GM18498 (cell line): Measurements from ENCODE around the gene ACTR3C.
"Not testable (repeated sequence)": the region's sequence is repeated elsewhere in the genome, so short reads cannot be mapped to it uniquely, and the experiment has no call there.

ENCODE experiments used
- ATAC-seq: cut with Tn5 transposase; IDR thresholded peaks from one replicate; pipeline ENCODE4 v1.9.1; 2021; ENCODE audit warnings: mild to moderate bottlenecking, moderate library complexity; ENCODE audit not compliant: unreplicated experiment

Gene ACTR3C

DNA sequence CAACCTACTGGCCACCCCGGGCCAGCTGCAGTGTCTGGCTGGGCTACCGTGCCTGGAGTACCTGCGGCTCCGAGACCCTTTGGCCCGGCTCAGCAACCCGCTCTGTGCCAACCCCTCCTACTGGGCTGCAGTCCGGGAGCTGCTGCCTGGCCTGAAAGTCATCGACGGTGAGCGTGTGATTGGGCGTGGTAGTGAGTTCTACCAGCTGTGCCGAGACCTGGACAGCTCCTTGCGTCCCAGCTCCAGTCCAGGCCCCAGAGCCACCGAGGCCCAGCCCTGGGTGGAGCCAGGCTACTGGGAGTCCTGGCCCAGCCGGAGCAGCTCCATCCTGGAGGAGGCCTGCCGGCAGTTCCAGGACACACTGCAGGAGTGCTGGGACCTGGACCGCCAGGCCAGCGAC lies 13.8 kb upstream of the ACTR3C start:
- no peak for ATAC-seq

- ATAC-seq = no peak
These were observed 13.4 kb upstream of the ACTR3C start for GRCh38 chr7:150336746-150337145.

DNA sequence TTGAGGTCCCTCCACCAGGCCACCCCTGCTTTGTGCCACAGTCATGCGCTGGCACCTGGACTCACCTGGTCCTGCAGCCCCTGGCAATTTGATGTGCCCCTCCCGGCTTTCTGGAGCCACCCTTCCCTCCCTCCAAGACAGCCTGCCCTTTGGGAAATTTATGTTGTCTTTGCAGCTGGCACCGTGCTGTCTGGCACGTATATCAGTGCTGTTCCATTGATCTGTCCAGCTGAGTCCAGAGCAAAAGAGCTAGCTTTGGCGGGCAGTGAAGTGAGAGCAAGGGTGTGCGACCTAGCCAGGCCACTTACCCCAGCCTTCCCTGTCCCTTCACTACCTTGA lies 12.4 kb upstream of the ACTR3C start:
- ATAC-seq = no peak

DNA sequence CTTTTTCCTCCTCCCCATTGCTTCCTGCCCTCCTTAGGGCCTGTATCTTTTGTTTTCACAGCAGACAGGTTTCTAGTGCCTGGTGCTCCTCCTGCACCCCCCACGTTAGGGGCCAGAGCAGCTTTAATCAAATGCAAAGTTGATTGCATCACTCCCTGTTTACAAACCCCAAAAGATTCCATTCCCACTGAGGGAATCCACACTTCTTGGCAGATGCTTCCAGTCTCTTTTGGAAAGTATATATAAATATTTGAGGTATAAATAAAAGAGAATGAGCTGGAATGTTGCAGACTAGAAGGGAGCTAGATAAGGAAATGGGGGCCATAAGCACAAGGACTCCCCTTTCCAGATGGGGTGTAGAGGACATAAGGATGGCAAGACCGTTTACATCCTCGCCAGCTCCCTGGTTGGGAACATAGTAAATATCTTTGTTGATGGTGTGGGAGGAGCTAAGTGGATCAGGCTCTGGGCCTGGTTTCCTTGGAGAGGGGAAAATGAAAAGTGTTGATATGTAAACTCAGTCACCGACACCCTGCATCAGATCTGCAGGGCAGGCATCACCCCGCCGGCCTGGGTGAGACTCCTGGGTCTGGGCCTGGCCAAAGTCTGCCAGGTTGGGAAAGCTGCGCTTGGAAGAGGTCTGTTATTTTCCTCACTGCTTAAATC lies 11.9 kb upstream of the ACTR3C start:
- no peak for ATAC-seq

DNA sequence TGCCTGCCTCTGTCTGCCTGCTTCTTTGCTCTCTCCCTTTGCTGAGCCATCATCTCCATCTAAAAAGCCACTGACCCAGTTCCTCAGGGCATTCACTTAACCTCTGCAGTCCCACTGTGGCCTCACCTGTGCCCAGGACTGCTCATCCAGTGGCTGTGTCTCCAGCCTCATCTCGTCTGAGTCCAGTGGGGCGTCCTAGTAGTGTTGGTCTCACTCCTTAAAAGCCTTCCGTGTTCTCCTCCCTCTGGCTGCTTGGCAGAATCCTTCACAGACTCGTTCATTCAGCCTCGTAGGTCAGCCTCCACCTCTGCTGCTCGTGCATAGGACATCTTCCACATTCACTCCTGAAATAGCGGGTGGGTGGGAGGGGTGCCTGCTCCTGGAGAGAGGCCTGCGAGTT lies 10.8 kb upstream of the ACTR3C start:
- no peak for ATAC-seq

- no peak for ATAC-seq
These were observed 10.3 kb upstream of the ACTR3C start for GRCh38 chr7:150333659-150334058.

DNA sequence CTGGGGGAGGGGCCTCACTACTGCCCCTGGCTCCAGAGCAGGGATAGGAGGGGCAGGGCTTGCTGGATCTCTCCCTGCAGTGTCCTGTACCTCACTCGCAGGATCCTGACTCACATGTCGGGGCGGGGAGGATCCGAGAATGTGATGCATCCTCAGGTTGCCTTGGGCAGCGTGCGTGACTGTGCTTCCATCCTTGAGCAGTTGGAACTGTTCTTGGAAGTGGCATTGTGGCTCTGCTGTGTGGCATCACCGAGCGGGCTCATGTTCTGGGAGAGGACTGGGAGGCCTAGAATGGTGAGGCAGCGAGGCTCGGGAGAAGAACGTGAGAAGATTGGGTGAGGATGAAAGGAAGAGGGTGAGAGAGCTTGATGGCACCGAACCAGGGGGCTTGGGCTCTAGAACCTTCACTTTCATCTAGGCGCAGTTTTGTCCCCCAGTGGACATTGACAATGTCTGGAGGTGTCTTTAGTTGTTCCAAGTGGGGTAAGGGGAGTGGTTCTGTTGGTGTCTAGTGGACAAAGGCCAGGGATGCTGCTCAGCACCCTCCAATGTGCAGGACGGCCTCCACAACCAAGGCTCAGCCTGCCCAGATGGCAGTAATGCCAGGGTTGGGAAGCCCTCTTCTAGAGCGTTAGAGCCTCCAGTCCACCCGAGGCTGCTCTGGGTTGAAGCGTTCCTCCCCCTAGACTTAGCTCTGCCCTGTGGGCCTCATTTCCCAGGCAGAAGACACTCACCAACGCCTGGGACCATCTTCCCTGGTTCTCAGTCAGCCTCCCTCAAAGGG lies 9.7 kb upstream of the ACTR3C start:
- ATAC-seq = no peak

- no peak for ATAC-seq
These were observed 7.0 kb upstream of the ACTR3C start for GRCh38 chr7:150330211-150330885.

- no peak for ATAC-seq
These were observed 6.2 kb upstream of the ACTR3C start for GRCh38 chr7:150329331-150330120.

- no peak for ATAC-seq
These were observed 4.0 kb upstream of the ACTR3C start for GRCh38 chr7:150327308-150327707.

GRCh38 chr7:150326657-150327268 lies 3.4 kb upstream of the ACTR3C start:
- no peak for ATAC-seq

- ATAC-seq = no peak
These were observed 2.6 kb upstream of the ACTR3C start for GRCh38 chr7:150325901-150326300.

DNA sequence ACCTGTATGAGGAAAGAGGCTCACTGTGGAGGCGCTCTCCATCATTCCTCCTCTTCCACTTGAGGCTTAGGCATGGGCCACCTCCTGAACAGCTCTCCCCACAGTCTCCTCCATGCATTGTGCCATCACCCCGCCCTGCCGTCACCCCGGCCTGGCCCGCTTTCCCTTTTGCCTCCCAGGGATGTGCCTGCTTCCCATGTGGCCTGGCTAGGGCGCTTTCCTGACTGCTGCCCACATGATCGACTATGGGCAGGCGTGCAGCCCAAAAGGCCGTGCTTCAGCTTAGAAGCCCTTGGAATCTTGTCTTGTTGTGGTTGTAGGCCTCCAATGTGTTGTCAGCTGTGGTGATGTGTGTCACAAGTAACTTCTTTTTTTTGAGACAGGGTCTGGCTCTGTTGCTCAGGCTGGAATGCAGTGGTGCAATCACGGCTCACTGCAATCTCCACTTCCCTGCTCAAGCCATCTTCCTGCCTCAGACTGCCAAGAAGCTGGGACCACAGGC lies 1.8 kb upstream of the ACTR3C start:
- no peak for ATAC-seq

DNA sequence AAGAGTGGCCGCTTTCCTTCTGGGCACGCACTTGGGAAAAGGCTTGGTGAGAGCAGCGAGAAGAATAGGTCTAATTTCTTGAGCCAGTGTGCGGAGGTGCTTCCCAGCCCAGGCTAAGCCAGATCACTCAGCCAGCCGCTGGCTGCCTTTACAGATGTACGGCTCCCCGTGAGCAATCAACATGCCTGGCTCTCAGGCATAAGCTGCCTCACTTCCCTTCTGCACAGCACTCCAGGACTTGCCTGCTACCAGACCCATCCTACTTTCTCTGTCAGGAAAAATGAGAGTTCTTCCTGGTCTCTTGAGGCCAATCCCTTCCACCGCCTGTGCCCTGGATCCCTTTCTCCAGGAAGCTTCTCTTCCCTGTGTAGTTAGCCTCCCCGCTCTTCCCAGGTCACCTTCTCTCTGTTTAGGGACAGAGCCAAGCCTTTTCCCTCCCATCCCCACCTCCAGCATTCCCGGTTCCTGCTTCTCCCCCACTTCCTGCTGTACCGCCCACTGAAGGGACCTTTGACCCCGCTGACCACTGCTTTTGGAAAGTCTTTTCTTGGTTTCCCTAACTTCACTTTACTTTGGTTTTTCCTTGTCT lies 1.1 kb upstream of the ACTR3C start:
- ATAC-seq = no peak

DNA sequence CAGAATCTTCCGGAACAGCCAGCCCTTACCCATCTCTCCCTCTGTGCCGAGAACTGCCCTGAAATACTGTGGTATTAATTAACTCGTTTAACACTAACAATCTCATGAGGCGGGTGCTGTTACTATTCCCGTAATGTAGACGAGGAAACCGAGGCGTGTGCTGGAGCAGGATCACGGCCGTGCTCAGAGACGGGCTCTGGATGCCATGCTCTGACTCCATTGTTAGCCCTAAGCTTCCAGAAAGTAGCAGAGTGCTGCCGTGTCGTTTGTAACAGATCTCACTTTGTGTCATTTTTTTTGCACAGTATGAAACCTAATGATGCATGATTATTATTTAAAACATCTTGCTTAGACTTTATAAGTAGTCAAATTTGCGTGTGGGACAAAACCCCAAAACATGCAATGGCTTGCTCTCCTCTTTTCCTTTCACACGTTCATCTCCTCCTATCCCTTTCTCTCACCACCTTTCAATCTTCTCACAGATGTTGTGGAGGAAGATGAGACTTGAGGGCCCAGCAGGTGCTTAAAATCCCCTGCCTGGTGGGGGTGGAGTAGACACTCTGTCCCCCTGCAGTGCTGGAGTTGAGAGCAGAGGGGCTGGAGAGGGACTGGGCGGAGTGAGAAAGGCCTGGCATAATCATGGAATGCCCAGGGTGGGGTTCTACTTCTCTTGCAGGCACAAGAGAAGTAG lies 482 bp upstream of the ACTR3C start:
- peak; percentile 23 for ATAC-seq

DNA sequence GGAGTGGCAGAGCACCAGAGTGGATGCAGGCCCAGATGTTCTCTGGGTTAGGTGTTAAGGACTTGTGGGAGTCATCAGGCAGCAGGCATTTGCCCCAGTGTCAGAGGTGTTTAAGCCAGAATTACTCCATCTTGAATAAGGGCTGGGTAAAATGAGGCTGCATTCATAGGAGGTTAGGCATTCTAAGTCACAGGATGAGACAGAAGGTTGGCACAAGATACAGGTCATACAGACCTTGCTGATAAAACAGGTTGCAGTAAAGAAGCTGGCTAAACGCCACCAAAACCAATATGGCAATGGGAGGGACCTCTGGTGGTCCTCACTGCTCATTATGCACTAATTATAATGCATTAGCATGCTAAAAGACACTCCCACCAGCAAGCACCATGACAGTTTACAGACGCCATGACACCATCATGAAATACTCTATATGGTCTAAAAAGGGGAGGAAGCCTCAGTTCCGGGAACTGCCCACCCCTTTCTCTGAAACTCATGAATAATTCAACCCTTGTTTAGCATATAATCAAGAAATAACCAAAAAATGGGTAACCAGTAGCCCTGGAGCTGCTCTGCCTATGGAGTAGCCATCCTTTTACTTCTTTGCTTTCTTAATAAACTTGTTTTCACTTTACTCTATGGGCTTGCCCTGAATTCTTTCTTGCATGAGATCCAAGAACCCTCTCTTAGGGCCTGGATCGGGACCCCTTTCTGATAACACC lies 1.1 kb downstream of the ACTR3C start:
- no peak for ATAC-seq

GRCh38 chr7:150321788-150322113 lies 1.6 kb downstream of the ACTR3C start:
- ATAC-seq = no peak

DNA sequence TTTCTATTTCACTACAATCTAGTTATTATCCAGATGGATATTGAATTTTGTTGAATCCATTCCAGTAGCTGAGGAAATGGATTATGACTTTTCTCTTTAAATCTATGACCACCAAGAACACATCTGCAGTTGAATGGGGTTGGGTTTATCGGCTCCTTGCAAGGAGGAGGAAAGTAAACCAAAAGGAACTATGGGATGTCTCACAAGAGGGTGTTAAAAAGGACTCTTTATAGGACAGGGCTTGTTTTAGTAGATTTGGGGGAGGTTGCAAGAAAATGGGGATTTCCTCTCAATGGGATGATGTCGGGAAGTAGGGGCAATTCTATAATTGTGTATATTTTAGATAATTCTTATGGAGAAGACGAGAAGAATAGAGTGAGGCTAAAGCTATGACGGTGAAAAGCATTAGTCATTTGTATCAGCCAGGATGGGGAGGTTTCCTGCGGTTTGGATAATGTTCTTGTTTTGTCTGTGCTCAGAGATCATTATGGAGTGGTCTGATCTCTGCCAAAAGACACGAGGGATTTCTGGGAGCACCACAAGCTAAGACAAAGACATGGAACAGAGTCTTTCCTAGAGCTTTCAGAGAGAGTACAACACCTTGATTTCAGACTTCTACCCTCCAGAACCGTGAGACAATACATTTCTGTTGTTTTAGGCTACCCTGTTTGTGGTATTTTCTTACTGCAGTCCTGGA lies 5.4 kb downstream of the ACTR3C start:
- ATAC-seq = no peak

DNA sequence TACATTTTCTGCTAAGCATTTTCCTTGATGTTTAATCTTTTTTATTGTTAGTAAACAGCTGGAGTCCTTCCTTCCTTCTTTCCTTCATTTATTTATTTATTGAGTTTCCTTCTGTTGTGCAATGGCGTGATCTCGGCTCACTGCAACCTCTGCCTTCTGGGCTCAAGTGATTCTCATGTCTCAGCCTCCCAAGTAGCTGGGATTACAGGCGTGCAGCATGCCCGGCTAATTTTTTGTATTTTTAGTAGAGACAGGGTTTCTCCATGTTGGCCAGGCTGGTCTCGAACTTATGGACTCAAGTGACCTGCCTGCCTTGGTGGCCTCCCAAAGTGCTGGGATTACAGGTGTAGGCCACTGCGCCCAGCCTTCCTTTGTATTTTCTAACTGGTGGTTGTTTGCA lies 6.4 kb downstream of the ACTR3C start:
- ATAC-seq = not testable (repeated sequence)
